HuH-7 (cell line): Measurements from ENCODE around the gene COL8A1.

Source experiments
- DNase-seq: peaks from one replicate; pipeline ENCODE4 v3.0.0; 2011; ENCODE audit warnings: low spot score

Gene COL8A1

DNA sequence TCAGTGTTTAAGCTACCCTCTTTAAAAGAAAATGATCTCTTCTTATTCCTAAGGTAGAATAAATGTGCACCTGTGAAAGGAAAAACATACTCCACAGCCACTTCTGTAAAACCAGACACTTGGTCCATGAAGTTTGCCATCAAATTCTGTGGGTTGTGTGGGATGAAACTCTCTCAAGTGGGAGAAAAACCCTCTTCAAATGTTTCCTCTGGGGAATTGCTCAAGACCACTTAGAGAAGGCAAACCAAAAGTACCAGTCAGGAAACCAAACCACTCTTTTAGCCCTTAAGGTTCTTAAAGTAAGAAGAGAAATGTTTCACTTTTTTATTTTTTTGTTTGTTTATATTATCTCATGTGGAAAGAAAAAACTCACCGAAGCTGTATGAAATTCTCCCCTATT lies 1.2 kb downstream of the COL8A1 start:
- DNase-seq: no peak

DNA sequence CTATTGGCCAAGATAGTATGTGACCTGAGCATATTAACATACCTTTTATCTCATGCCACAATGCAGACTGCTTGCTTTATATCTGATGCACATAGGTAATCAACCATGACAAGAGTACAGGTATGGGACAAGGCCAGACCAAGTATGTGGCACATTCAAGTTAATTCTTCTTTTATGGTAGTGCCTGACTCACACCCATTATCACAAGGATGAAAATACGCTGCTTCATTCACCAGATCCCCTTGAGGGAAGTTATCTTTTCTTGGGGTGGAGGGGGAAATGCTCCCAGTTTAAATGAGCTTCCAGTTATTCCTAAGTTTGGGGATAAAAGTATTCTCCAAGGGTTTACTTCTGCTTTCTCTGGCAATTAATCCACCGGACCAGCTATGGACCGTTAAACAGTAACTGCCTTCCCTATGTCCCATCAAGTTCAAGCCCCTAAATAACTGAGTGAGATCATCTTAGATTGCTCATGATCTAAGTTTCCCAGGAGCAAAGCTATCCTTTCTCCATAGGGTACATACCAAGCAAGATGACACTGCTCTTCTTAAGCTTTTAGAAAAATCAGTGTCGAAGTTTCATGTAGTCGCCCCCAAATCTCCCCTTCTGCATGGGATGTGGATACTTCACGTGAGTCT lies 1.9 kb downstream of the COL8A1 start:
- DNase-seq: no peak

DNA sequence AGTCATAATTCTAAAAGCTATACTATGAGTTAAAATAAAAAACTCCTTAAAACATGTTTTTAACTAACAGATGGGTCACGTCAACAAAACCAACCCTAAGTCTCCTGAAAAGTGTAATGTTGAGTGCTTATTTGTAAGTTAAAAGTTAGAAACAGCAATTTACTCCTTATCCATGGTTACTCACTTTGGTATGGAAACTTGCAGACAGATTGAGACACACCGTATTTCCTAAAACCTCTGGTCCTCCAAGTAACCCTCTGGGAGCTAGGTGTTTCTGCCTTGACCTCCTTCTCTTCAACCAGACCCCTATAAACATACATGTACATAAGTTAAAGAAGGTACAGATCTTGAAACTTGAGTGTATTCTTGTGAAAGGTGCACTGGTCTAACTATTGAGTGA lies 3.1 kb downstream of the COL8A1 start:
- no peak for DNase-seq

DNA sequence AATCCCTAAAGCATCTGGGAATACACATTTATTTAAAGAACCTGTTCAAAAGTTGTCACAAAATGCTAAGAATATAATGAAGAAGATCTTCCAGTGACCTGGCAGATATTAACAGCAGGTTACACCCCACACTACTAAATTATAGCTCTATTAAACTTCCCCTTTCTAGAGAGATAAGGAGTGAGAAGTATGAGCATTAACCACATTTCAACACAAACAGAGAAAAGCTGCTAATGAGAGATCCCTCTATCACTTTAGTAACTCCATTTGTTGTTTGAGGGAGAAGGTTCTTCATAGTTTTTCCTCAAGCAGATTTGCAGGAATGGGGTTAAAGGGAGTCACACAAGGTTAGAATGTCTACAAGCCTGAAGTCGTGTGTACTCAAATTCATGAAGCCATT lies 3.6 kb downstream of the COL8A1 start:
- DNase-seq: no peak

DNA sequence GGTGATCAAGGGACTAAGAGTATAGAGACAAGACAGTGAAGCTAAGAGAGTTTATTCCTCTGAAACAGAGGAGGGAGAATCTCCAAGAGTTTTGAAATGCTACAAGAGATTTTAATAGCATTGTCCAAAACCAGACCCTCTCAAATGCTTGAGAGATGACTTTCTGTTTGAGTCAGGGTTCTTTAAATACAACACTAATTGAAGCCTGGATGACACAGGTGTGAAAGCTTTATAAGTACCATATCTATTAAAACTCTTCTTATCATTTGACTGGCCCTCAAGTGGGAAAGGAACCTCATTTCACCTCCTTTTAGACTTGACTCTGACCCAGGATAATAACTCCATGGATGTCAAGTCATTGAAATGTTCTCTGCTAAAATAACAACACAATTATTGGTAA lies 5.6 kb downstream of the COL8A1 start:
- DNase-seq: no peak

DNA sequence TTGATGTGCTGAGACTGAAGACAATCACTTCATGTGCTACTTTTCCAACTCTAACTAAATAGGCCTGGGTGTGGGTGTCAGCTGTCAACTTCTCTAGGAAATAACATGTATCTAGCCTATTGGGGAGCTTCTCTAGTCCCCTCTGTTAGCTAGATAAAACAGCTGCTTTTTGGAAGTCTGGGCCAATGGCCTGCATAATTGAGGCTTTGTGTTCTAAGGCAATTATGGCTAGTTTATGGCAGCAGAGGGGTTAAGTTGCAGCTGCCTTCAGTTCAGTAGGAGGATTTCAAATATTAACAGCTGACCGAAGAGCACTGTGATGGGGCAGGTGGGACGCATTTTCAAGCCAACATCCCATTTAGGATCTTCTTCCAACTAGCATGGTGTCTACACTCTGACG lies 6.4 kb downstream of the COL8A1 start:
- DNase-seq: no peak

DNA sequence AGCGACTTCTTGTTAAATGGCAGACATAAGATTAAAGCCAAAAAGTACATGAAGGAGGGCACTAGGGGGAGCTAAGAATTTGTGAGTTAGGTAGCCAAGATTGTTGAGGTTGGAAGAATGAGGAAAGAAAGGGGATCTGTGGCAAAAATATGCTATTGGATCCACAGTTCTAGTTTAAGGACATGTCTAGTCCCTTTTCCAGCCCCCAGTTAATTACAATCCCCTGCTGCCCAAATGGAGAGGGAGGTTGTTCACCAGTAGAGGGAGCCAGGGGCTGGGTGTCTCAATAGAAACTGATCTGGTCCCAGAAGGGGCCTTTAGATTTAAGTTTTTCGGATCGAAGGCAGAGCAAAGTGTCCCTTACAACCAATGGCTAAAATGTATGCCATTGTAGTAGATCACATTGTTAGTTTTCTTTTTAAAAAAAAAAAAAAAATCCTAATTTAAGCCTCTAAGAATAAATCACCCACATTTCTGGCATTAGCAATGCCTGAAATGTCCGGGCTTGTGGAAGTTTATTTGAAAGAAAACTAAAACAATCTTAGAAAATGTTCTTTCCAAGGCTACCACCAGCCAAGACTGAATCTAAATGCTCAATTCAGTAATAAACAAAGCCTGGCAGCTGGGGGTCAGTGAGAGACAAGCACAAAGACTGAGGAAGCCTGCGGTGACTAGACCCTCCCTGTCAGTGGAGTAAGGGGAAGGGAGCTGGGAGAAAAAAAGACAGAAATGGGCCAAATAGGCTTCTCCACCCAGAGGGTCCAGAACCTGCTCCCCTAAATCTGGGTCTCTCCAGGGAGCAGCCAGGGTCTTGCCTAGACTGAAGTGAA lies 7.1 kb downstream of the COL8A1 start:
- peak; percentile 26 for DNase-seq

DNA sequence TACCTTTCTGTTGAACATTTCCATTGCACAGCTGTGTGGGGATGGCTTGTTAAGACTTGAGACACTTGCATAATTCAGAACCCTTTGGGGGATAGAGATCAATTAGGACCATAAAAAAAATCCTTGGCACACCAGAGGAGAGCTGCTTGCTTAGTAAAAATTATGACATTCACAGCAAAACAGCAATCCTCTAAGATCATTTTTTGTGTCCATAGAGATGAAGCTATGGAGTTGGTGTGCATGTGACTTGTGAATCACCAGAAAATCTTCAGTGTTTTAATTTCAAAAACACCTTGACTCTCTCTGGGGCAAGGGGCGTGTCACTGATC lies 7.7 kb downstream of the COL8A1 start:
- no peak for DNase-seq

DNA sequence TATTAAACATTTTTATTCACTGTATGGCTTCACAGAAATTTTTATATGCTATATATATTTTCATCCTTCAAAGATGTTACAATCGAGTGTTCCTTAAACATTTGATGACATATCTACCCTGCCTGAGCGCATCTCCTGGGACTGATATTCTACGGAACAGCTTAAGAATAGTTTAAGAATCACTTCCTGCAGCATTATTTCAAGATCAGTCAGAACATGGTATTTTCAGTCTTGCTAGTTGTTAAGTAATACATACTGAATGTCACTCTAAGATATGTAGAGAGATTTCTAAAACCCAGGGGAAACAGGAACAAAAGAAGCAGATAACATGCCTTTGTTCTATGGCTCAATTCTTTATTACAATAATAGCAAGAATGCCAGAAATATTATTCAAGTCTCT lies 8.7 kb downstream of the COL8A1 start:
- no peak for DNase-seq

DNA sequence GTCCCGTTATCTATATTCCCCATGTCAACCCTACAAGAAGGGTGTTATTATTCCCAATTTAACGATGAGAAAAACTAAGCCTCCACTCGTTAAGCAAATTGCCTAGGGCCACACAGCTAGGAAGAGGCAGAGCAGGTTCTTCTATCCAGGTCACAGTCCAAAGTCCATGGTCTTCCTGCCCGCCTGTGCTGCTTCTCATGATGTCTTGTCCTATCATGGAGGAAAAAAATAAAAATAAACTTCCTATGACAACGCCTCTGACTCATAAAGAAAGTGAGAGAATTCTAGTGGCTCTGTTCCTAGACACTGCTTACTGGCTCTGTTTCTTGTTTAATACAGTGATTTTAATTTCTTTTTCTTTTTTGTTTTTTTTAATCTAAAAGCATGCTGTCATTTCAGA lies 9.7 kb downstream of the COL8A1 start:
- no peak for DNase-seq

DNA sequence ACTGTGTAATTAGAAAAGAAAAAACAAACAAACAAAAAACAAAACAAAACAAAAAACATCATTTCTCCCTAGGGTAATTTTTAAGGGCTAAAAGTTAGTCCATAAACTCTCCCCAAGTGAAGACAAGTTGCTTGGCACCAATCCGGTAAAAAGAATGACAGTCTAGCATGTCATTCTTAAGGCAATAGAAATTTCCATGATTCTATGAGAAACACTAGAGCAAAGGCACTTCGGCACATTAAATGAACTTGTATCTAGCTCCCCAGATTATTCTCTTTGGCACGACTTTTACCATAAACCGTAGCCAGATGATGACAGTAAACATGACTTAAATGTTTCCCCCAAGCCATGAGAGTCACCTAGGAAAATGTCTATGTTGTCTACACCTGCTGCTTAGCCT lies 10.1 kb downstream of the COL8A1 start:
- no peak for DNase-seq

DNA sequence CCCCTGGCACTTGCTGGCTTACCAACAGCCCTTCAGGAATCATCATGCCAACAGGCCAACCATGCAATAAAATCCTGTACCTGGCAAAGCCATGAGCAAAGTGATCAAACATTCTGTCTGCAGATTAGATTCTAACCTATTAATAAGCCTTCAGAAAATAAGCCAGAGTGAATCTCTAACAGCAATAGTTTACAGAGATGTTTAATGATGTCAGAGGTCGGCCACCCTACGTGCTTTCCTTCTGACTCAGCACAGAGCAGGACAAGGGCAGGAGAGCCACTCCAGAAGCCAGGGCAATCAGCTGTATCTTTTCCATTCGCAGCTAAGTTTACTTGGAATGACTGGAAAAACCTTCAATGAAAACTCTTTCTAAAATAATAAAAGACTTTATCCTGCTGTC lies 13.1 kb downstream of the COL8A1 start:
- DNase-seq: no peak

DNA sequence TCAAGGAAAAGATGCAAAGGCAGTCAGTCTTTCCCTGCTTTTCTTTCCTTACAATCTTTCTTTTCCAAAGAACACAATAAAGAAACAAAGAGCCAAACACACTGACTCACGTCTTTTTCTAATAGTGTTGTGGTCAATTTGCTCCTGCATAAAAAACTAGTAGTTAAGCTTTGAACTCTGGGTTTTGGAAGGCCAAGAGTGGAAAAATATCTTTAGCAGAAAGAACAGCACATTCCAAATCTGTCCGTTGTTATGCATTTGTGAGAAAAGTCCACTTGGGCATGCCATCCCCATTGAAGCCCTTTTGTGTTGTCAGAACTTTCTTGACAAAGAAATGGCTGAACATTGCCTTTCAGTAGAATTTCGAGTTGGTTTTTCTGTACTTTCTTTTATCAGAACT lies 18.2 kb downstream of the COL8A1 start:
- no peak for DNase-seq

DNA sequence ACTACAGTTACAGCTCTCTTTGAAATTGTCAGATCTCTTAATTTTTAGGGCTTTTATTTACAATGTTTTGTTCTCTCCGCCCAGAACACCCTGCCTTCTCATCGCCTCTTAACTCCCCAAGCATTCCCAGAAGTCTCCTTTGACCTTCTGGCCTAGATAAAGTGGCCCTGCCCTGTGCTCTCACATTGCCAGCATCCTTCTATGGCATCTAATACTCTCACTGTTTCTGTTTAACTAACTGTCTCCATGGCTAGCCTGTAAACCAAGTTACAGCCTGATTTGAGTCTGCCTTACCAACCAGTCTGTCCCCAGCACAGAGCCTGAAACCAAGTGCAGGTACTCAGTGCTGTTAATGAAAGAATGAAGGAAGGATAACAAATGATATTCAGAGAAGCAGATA lies 19.9 kb downstream of the COL8A1 start:
- DNase-seq: no peak

DNA sequence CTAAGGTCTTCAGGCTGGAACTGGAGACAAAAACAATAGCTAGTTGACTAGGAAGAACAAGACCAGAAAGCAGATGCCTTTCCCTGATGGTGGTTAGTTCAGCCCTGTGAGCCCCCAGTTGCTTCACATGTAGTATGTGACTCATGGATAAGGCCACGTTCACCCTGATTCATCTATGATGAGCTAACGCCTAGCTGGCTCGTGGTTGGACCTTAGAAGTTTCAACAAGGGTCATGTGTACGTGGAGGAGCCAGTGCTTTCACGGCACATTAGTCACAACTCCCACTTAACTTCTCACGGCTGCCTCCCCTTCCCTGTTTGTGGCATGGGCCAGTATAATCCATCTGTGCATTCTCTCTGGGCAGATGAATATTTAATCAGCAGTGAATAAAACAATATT lies 20.6 kb downstream of the COL8A1 start:
- DNase-seq: no peak

DNA sequence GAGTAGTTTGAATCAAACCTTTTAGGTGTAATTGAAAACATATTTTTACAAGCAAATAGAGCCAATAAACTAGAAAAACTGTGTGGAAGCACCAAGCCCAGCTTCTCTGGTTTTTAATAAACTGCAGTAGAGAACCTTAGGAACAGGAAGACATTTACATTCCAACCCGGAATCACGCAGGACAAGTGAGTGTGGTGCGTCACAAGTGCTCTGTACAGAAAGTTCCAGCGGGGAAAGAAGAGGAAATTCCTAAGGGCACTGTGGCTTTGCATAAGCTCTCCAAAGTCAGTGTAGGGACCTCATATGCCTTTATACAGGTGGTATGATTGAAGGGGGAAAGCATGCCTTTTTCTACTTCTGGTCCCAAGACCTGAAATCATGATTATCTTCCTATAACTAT lies 21.6 kb downstream of the COL8A1 start:
- DNase-seq: no peak

DNA sequence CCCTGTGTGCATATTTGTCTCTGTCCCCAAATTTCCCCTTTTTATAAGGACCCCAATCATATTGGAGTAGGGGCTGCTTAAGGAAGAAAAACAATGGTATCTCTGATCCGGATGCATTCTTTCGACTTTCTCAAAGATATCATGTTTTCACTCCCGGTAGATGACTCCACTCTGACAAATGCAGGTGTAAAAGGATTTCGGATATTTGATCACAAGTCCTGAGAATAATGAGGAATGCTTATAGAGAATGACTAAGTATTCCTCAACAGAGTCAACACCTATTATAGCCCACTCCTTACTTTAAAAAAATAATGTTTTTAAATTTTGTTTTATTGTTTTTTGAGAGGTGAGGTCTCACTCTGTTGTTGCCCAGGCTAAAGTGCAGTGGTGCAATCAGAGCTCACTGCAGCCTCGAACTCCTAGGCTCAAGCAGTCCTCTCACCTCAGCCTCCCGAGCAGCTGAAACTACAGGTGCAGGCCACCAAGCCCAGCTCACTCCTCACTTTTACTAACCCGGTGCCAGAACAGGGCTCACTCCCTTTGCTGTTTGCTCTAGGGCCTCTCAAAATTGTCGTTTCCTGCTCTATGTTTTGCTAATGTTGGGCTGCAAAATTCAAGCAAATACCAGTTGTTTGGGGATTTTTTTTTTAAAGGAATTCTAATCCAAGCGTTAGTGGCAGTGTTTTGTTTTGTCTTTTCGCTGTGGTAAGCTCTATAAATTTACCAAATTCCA lies 24.6 kb downstream of the COL8A1 start:
- DNase-seq: no peak

DNA sequence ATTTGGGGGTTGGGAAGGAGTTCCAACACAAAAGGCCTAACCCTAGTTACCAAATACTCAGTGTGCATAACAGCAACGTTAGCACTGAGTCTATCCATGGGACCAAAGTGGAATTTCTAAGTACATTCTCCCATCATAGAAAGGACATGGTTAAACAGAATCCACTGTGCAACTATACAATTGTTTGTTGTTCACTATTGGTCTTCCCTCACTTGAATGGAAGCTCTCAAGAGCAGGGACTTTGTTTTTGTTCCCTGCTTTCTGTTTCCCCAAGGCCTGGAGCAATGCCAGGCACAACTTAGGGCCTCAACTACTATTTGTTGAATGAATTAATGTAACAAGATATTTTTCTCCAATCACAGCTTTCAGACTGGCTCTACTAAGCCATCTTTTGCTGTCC lies 25.6 kb downstream of the COL8A1 start:
- no peak for DNase-seq

DNA sequence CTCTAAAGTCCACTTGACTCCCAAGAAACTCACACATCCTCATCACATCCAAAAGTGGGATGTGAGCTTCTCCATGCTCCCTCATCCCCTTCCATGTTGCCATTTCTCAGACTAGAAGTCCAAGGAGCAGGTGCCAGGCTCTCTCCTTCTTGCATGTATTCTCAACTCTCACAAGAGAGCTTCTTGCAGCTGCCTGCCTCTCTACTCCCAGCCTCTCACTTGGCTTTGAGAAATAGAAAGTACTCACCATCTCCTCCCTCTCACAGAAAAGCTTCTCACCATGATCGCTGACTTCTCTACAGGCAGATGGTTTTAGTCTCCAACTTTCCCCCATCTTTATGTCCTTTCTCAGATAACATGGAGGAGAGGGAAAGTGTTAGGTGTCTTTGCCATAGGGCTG lies 26.6 kb downstream of the COL8A1 start:
- DNase-seq: no peak

DNA sequence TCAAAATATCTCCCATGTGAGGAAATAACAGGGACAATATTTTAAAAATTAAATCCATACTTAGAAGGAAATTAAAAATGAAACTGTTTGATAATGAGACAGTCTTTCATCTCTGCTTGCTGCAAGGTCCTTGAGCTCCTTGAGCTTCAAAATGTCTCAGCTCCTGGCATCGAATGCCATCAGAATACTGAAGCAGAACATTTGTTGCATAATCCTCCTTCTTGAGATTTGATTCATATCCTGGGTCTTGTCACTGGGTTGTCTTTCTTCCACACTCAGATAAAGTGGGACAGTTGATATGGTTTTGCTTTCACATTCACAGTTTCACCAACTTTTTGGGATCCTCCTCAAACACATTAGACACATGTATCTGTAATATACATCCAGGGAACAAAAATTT lies 27.8 kb downstream of the COL8A1 start:
- DNase-seq: no peak

DNA sequence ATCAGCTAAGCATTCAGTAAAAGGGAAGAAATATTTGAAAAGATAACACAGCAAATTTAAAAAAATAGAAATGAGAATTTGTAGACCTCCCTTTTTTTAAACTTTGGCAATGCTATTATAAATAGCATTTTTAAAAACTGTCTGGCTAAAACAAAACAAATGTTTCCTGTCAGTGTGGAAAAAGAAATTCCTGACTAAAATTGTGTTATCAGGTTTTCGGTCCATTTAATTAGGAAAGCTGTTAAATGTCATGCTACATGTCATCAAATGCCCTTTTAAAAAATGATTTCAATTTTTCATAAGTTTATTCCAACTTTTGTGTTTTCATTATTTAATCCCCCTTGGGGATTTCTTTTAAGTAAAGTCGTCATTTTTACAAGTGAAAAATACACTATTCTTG lies 29.6 kb downstream of the COL8A1 start:
- no peak for DNase-seq

DNA sequence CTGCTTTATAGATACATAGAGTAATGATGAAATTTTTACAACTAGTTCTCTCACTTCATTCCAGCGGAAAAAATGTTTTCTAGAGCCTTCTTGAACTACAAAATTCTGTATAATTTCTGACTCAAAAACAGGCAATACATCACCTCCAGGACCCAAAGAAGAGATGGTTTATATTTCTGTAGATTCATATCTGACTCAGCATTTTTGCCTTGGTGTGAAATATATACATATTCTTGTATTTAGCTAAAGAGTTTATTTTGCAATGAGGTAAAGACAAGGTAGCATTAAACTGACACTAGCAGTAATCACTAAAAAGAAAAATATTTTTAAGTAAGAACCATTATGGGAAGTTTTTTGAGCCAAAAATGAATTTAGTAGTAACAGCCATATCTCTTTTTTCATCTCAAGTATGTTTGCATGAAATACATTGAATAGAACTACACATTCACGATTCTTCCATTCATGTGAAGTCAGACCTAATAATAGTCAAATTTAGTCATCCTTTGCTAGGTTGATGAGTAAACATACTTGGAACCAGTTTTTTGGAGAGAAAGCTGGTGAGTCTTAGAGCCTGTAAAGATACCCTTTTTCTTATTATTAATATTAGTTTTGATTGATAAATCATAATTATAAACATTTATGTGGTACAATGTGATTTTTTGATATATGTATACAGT lies 31.6 kb downstream of the COL8A1 start:
- DNase-seq: no peak

DNA sequence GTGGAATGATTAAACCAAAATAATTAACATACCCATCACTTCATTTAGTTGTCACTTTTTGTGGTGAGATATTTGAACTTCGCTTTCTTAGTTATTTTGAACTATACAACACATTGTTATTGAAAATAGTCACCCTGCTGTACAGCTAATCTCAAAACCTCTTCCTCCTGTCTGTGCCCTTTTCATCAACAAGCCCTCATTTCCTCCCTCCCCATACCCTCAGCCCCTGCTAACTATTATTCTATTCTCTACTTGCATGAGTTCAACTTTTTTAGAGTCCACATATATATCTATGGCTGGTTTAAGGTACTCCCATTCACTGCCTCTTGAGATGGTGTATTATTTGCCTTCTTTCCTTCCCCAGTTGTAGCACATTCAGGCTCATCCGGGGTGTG lies 32.2 kb downstream of the COL8A1 start:
- DNase-seq: no peak
